AG04450 (cell line): ENCODE results near the gene TFDP2. TPM values are rescaled to one million over a fixed set of nuclear protein-coding genes. Genes with fewer than 3 reads are reported as not detected.

ENCODE experiments used
- CTCF ChIA-PET: fragments of 300-600, 350-600 bp; formaldehyde crosslinking; extraction: SDS; loops from one replicate; lab custom pipeline; 2022; ENCODE audit warnings: antibody characterized with exemption, inconsistent platforms; lab: Charles Lee
- POLR2A ChIA-PET: fragments of 350-600 bp; formaldehyde crosslinking; extraction: SDS; loops from one replicate; lab custom pipeline; 2021; ENCODE audit warnings: antibody characterized with exemption, inconsistent platforms; lab: Yijun Ruan, JAX
- DNase-seq: peaks from one replicate; pipeline ENCODE4 v3.0.0-alpha.2; 2011; ENCODE audit warnings: low read depth, low spot score
- H3K27ac ChIP-seq: one replicate; pipeline ENCODE4 v1.5.1; 2012; ENCODE audit warnings: low read depth, low read length, control low read depth
- H3K27me3 ChIP-seq: one replicate; pipeline ENCODE4 v1.6.0; 2012; ENCODE audit warnings: low read length; ENCODE audit not compliant: control insufficient read depth, insufficient read depth
- H3K4me3 ChIP-seq: 2 replicates; pipeline ENCODE4 v1.5.1; 2011; ENCODE audit warnings: mild to moderate bottlenecking, low read depth, low read length, control low read depth
- H3K9me3 ChIP-seq: 2 replicates; pipeline ENCODE4 v1.5.1; 2012; ENCODE audit warnings: low read length; ENCODE audit not compliant: control insufficient read depth, insufficient read depth
- CTCF ChIP-seq: IDR thresholded peaks from 2 replicates; pipeline ENCODE4 v1.5.1; 2011; ENCODE audit warnings: low read depth, low read length, control low read depth, inconsistent platforms
- polyA plus RNA-seq: library from polyadenylated mRNA; depleted of rRNA; stranded (reverse); fragments of >200 nt; gene quantifications from 2 replicates; pipeline ENCODE4 v1.2.3, GENCODE V29; 2011

The TFDP2 gene
- polyA plus RNA-seq, 1 experiment = 63.4 TPM

GRCh38 chr3:141933421-141934300 lies 215.7 kb downstream of the TFDP2 start:
- POLR2A ChIA-PET = interaction anchor here (0.6 kb wide), 1 partner anchor 43 kb away, joined by 6 read pairs; no protein-coding TSS in a partner anchor
- TF ChIP-seq CTCF = no peak

GRCh38 chr3:141930801-141931200 lies 218.5 kb downstream of the TFDP2 start:
- no peak overlapping the region for H3K4me3 ChIP-seq
- H3K9me3 ChIP-seq = no peaks in the 10 kb centered on the region; the same call in 1 of the 2 replicates
- H3K27ac ChIP-seq = no peak overlapping the region
- TF ChIP-seq CTCF = no peak
- H3K27me3 ChIP-seq = no peaks in the 10 kb centered on the region
- POLR2A ChIA-PET = no interaction called here
- CTCF ChIA-PET = no interaction called here
- no peak for DNase-seq

More at GRCh38 chr3:141933421-141934300, 215.7 kb downstream of the TFDP2 start:
- no peaks in the 10 kb centered on the region for H3K27me3 ChIP-seq
- no peak overlapping the region for H3K27ac ChIP-seq
- no peaks in the 10 kb centered on the region; the same call in 1 of the 2 replicates for H3K9me3 ChIP-seq
- H3K4me3 ChIP-seq = no peak overlapping the region
- no peak for DNase-seq
- CTCF ChIA-PET = no interaction called here

- no peak for TF ChIP-seq CTCF
- Histone ChIP-seq H3K9me3 (no peaks in the 10 kb centered on the region; the same call in 1 of the 2 replicates), H3K4me3 (no peak overlapping the region), H3K27me3 (no peaks in the 10 kb centered on the region), H3K27ac (no peak overlapping the region)
- ChIA-PET CTCF (interaction anchor here (1.1 kb wide), 1 partner anchor 15 kb away, joined by 3 read pairs; no protein-coding TSS in a partner anchor), POLR2A (no interaction called here)
- DNase-seq = no peak
These were observed 219.9 kb downstream of the TFDP2 start for GRCh38 chr3:141929341-141929995.

- DNase-seq = no peak
- ChIA-PET CTCF (interaction anchor here (1.1 kb wide), 1 partner anchor 15 kb away, joined by 3 read pairs; no protein-coding TSS in a partner anchor), POLR2A (no interaction called here)
- Histone ChIP-seq H3K4me3 (no peak overlapping the region), H3K27ac (no peak overlapping the region), H3K27me3 (no peaks in the 10 kb centered on the region), H3K9me3 (no peaks in the 10 kb centered on the region; the same call in 1 of the 2 replicates)
- TF ChIP-seq CTCF = no peak
These were observed 220.6 kb downstream of the TFDP2 start for GRCh38 chr3:141928631-141929270.
